K562 (cell line): ENCODE data around the gene ITGA1. TPM values are rescaled to one million over a fixed set of nuclear protein-coding genes. Genes with fewer than 3 reads are reported as not detected.

Experiments
- ATAC-seq: fragments of 200-7000 bp; cut with Tn5 transposase; 3 replicates; pipeline ENCODE4 v1.9.1; 2020; ENCODE audit warnings: moderate library complexity
- BruUV-seq: library from RNA; stranded (reverse); fragments of 400-500 nt; replicated peaks from 2 replicates; lab custom pipeline; 2021; lab: Mats Ljungman, UMichigan
- CTCF ChIA-PET: fragments of 300-600 bp; formaldehyde crosslinking; extraction: SDS; loops from one replicate; lab custom pipeline; 2021; ENCODE audit warnings: low intra/inter-chr PET ratio; lab: Yijun Ruan, JAX
- POLR2A ChIA-PET: fragments of 300-600, 350-650 bp; sonication (Branson Sonifier 250); formaldehyde crosslinking; extraction: SDS; loops from one replicate; lab custom pipeline; 2021; ENCODE audit warnings: antibody characterized with exemption, inconsistent platforms; lab: Yijun Ruan, JAX
- DNase-seq, 4 experiments: peaks; one replicate each; pipeline versions ENCODE4 v3.0.0 to v3.0.0-alpha.2; 2011 to 2018; ENCODE audit warnings: low spot score in 3 of 4, mixed read lengths in 3 of 4; ENCODE audit errors: extremely low read depth in 1 of 4
- FAIRE-seq: peaks from 2 replicates; lab custom pipeline; 2011; peaks lifted over from hg19 to GRCh38; lab: Jason Lieb, UNC
- H2AFZ ChIP-seq: 2 replicates; pipeline ENCODE4 v1.6.0; 2011; ENCODE audit warnings: low read depth, low read length, control low read depth, inconsistent platforms
- H3K27ac ChIP-seq: fragments of 200-600 bp; 3 replicates; pipeline ENCODE4 v1.8.0; 2011; ENCODE audit warnings: low read depth, mild to moderate bottlenecking, control low read depth, inconsistent platforms, low read length, moderate library complexity, mixed read lengths; ENCODE audit errors: extremely low read depth
- H3K27me3 ChIP-seq, 2 experiments: fragments of 300-600 bp in 1 of 2; 2 replicates in 1 of 2; 3 replicates in 1 of 2; pipeline versions ENCODE4 v1.6.0 to v1.8.0; 2011; ENCODE audit warnings: inconsistent platforms in 2 of 2, low read length in 2 of 2, mild to moderate bottlenecking in 1 of 2, mixed read lengths in 1 of 2, moderate library complexity in 1 of 2; ENCODE audit not compliant: control insufficient read depth in 2 of 2, insufficient read depth in 2 of 2
- H3K36me3 ChIP-seq: fragments of 300-600 bp; 3 replicates; pipeline ENCODE4 v1.8.0; 2011; ENCODE audit warnings: mild to moderate bottlenecking, low read length, inconsistent platforms; ENCODE audit not compliant: control insufficient read depth, insufficient read depth
- H3K4me1 ChIP-seq, 2 experiments: fragments of 200-600 bp in 1 of 2; replicated peaks in 1 of 2; 2 replicates in 1 of 2; 3 replicates in 1 of 2; pipeline versions ENCODE4 v1.5.1 to v1.8.0; 2011; ENCODE audit warnings: inconsistent platforms in 2 of 2, low read length in 2 of 2, mild to moderate bottlenecking in 1 of 2, mixed read lengths in 1 of 2, moderate library complexity in 1 of 2; ENCODE audit not compliant: control insufficient read depth in 2 of 2, insufficient read depth in 2 of 2
- H3K4me2 ChIP-seq: 2 replicates; pipeline ENCODE4 v1.6.1; 2011; ENCODE audit warnings: low read length, control low read depth, inconsistent platforms, mixed read lengths; ENCODE audit not compliant: insufficient read depth
- H3K4me3 ChIP-seq: fragments of 200-600 bp; sonication (generic), shearing (Covaris generic); 2 replicates; pipeline ENCODE4 v1.5.1; 2016; ENCODE audit warnings: control low read depth, inconsistent platforms
- H3K79me2 ChIP-seq: fragments of 200-600 bp; 3 replicates; pipeline ENCODE4 v1.8.0; 2011; ENCODE audit warnings: low read length, inconsistent platforms; ENCODE audit not compliant: control insufficient read depth, insufficient read depth
- H3K9ac ChIP-seq, 2 experiments: 2 replicates each; pipeline versions ENCODE4 v1.6.0 to v1.6.1; 2011; ENCODE audit warnings: low read depth in 2 of 2, low read length in 2 of 2, control low read depth in 1 of 2, inconsistent platforms in 1 of 2, mild to moderate bottlenecking in 1 of 2, mixed read lengths in 1 of 2; ENCODE audit not compliant: insufficient read depth in 1 of 2
- H3K9me1 ChIP-seq: one replicate; pipeline ENCODE4 v1.6.0; 2011; ENCODE audit warnings: inconsistent platforms, mild to moderate bottlenecking, low read length, moderate library complexity; ENCODE audit not compliant: control insufficient read depth, insufficient read depth
- H3K9me3 ChIP-seq: replicated peaks from 2 replicates; pipeline ENCODE4 v1.5.1; 2011; ENCODE audit warnings: low read depth, low read length, inconsistent platforms; ENCODE audit not compliant: control insufficient read depth, insufficient read depth
- H4K20me1 ChIP-seq: replicated peaks from 2 replicates; pipeline ENCODE4 v1.6.1; 2011; ENCODE audit warnings: low read length, inconsistent platforms, mixed read lengths; ENCODE audit not compliant: control insufficient read depth, insufficient read depth
- DNMT1 ChIP-seq: fragments of 450-650 bp; IDR thresholded peaks from 2 replicates; pipeline ENCODE4 v1.6.1; 2016; ENCODE audit warnings: antibody characterized with exemption, mild to moderate bottlenecking
- FOXJ3 ChIP-seq: sonication (generic); formaldehyde crosslinking; IDR thresholded peaks from 2 replicates; pipeline ENCODE4 v1.4.0; 2020; ENCODE audit warnings: mild to moderate bottlenecking, missing genetic modification reagents
- TCF3 ChIP-seq: sonication (generic); formaldehyde crosslinking; IDR thresholded peaks from 2 replicates; pipeline ENCODE4 v1.4.0; 2020; ENCODE audit warnings: mild to moderate bottlenecking, missing genetic modification reagents
- ZBTB1 ChIP-seq: sonication (generic); formaldehyde crosslinking; IDR thresholded peaks from 2 replicates; pipeline ENCODE4 v1.8.1; 2023; ENCODE audit warnings: missing genetic modification reagents, low read depth, mild to moderate bottlenecking, borderline replicate concordance
- ZNF232 ChIP-seq: sonication (generic); formaldehyde crosslinking; IDR thresholded peaks from 2 replicates; pipeline ENCODE4 v1.8.0; 2022; ENCODE audit warnings: mild to moderate bottlenecking, missing genetic modification reagents
- WGBS: fragments of 100-300 bp; shearing (Covaris generic); methylation state at CpG from one replicate; pipeline ENCODE4 v1.1.6; 2016; ENCODE audit warnings: low coverage, mixed read lengths; ENCODE audit not compliant: insufficient coverage; ENCODE audit errors: missing lambda C conversion rate; 5-methylcytosine and 5-hydroxymethylcytosine counted together
- in situ Hi-C: fragments of 300-500 bp; cut with MboI; formaldehyde crosslinking; loops from 4 replicates; pipeline ENCODE4 v1.15.0; 2018; ENCODE audit warnings: inconsistent platforms, mixed read lengths
- intact Hi-C: fragments of 100-400 bp; cut with micrococcal nuclease; formaldehyde crosslinking; loops from 2 replicates; pipeline ENCODE4 v1.14.2; 2022
- polyA plus RNA-seq, 8 experiments: library from polyadenylated mRNA; depleted of rRNA in 4 of 8; stranded (reverse) in 5 of 8; unstranded in 3 of 8; fragments of >200 nt; fragmentation: Nextera tagmentation in 2 of 8; fragmentation: Illumina TruSeq in 1 of 8; extraction: Ambion mirVana in 2 of 8; extraction: Trizol in 1 of 8; gene quantifications; 2 replicates each; pipeline versions ENCODE4 v1.2.1 to v1.2.3, GENCODE V29; 2011 to 2014; ENCODE audit warnings: inconsistent platforms in 1 of 8, missing spikeins in 1 of 8
- total RNA-seq, 7 experiments: library from RNA; depleted of rRNA in 6 of 7; stranded (reverse); fragments of >200 nt in 6 of 7; fragmentation: Illumina TruSeq in 2 of 7; extraction: Trizol in 2 of 7; gene quantifications; 2 replicates each; pipeline versions ENCODE4 v1.2.1 to v1.2.3, GENCODE V29; 2011 to 2021; ENCODE audit warnings: low replicate concordance in 1 of 7
- TF ChIP-seq, protein P1 (sequence below): fragments of 250-450 bp; sonication (Bioruptor Pico); IDR thresholded peaks from 2 replicates; pipeline ENCODE4 v1.4.0; 2020; ENCODE audit warnings: mild to moderate bottlenecking, moderate library complexity, borderline replicate concordance

The ITGA1 gene
- total and polyA plus RNA-seq, 9 of the 15 experiments (the other 6 are each of a cell fraction or from before 2014, with no cell fraction given): 0.04 to 0.22 TPM; not detected in 7

DNA sequence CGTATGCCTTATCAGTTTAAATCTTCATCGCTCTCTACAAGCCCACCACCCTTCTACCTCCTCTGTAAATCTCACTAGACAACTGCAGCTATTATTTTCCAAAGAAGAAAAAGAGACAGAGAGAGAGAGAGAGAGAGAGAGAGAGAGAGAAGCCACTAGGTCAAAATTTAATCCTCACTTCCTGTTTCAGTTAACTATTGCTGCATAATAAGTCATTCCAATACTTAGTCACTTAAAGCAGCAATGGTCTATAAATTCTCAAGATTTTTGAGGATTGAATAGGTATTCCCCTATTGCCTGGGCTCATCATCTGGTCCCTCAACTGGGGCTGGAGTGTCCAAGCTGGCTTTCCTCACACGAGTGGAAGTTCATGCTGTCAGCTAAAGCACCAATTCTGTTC is 68.8 kb downstream of the ITGA1 start (continued):
- TF ChIP-seq, protein P1, sequence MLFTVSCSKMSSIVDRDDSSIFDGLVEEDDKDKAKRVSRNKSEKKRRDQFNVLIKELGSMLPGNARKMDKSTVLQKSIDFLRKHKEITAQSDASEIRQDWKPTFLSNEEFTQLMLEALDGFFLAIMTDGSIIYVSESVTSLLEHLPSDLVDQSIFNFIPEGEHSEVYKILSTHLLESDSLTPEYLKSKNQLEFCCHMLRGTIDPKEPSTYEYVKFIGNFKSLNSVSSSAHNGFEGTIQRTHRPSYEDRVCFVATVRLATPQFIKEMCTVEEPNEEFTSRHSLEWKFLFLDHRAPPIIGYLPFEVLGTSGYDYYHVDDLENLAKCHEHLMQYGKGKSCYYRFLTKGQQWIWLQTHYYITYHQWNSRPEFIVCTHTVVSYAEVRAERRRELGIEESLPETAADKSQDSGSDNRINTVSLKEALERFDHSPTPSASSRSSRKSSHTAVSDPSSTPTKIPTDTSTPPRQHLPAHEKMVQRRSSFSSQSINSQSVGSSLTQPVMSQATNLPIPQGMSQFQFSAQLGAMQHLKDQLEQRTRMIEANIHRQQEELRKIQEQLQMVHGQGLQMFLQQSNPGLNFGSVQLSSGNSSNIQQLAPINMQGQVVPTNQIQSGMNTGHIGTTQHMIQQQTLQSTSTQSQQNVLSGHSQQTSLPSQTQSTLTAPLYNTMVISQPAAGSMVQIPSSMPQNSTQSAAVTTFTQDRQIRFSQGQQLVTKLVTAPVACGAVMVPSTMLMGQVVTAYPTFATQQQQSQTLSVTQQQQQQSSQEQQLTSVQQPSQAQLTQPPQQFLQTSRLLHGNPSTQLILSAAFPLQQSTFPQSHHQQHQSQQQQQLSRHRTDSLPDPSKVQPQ: no peak

DNA sequence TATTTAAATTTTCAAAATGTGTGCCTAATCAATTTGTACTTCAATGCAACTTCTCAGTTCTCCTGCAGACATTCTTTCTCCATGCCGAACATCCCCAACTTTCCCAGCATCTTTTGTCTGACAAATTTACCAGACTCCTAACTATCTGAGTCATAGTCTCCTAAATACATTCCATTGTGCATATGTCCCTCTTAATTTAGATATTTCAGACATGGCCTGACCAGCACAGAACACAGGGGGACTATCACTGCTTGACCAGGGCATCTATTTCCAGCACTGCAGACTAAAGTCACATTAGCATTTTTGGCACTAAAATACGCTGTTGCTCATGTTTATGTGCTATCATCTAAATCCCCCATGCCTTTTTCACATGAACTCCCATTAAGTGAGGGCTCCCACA is 71.9 kb downstream of the ITGA1 start:
- Histone ChIP-seq H3K9me3 (no peaks in the 10 kb centered on the region), H3K27ac (no peak overlapping the region), H2AFZ (no peak overlapping the region), H3K36me3 (no peaks in the 10 kb centered on the region), H3K9ac (no peak overlapping the region), H3K4me3 (no peak overlapping the region), H3K4me1 (no peaks in the 10 kb centered on the region), H3K79me2 (no peaks in the 10 kb centered on the region), H3K9me1 (no peaks in the 10 kb centered on the region), H4K20me1 (no peaks in the 10 kb centered on the region), H3K4me2 (no peak overlapping the region), H3K27me3 (no peaks in the 10 kb centered on the region)
- no peak for TF ChIP-seq FOXJ3 (CRISPR knock-in tag)
- TF ChIP-seq ZNF232 (CRISPR knock-in tag): no peak
- TF ChIP-seq TCF3 (CRISPR knock-in tag): no peak
- TF ChIP-seq DNMT1: no peak
- no peak for TF ChIP-seq ZBTB1 (CRISPR knock-in tag)
- ChIA-PET POLR2A (no interaction called here), CTCF (no interaction called here)
- 3% methylated on average over 2 of the region's 2 CpGs for WGBS
- DNase-seq: no peak
- ATAC-seq: no peak
- no peak for FAIRE-seq
- in situ Hi-C loops (no loop called here), intact Hi-C loops (no loop called here)
- BruUV-seq: no TSS peak
